HEK293T (cell line): ENCODE results near the gene RAB13.

ENCODE experiments used
- CTCF ChIA-PET: fragments of 350-600 bp; formaldehyde crosslinking; extraction: SDS; loops from one replicate; lab custom pipeline; 2021; ENCODE audit warnings: antibody characterized with exemption, inconsistent platforms; lab: Yijun Ruan, JAX
- POLR2A ChIA-PET: fragments of 350-600 bp; formaldehyde crosslinking; extraction: SDS; loops from one replicate; lab custom pipeline; 2020; ENCODE audit warnings: antibody characterized with exemption, inconsistent platforms; lab: Yijun Ruan, JAX
- DNase-seq: peaks from one replicate; pipeline ENCODE4 v3.0.0; 2012; ENCODE audit warnings: mixed read lengths; ENCODE audit errors: extremely low spot score
- ARNT ChIP-seq: fragments of 450-650 bp; IDR thresholded peaks from 2 replicates; pipeline ENCODE4 v1.6.1; 2017; ENCODE audit warnings: mild to moderate bottlenecking
- BHLHE40 ChIP-seq: fragments of 450-650 bp; IDR thresholded peaks from 2 replicates; pipeline ENCODE4 v1.6.1; 2016; ENCODE audit warnings: mild to moderate bottlenecking, moderate library complexity, borderline replicate concordance
- CTBP1 ChIP-seq: fragments of 450-650 bp; IDR thresholded peaks from 2 replicates; pipeline ENCODE4 v1.6.1; 2016; ENCODE audit warnings: borderline replicate concordance
- ELF4 ChIP-seq: fragments of 450-650 bp; IDR thresholded peaks from 2 replicates; pipeline ENCODE4 v1.6.1; 2017; ENCODE audit warnings: antibody characterized with exemption
- FOXA1 ChIP-seq: fragments of 450-650 bp; IDR thresholded peaks from 2 replicates; pipeline ENCODE4 v1.6.1; 2016; ENCODE audit warnings: mild to moderate bottlenecking
- FOXK2 ChIP-seq: fragments of 450-650 bp; IDR thresholded peaks from 2 replicates; pipeline ENCODE4 v1.6.1; 2016; ENCODE audit warnings: mild to moderate bottlenecking
- FOXM1 ChIP-seq: fragments of 450-650 bp; IDR thresholded peaks from 2 replicates; pipeline ENCODE4 v1.6.1; 2017; ENCODE audit warnings: mild to moderate bottlenecking, borderline replicate concordance
- HDGF ChIP-seq: fragments of 450-650 bp; IDR thresholded peaks from 2 replicates; pipeline ENCODE4 v1.6.1; 2017; ENCODE audit warnings: antibody characterized with exemption, borderline replicate concordance
- L3MBTL2 ChIP-seq: fragments of 450-650 bp; conservative IDR thresholded peaks from 2 replicates; pipeline ENCODE4 v1.6.1; 2016; ENCODE audit warnings: mild to moderate bottlenecking
- LEF1 ChIP-seq: fragments of 450-650 bp; IDR thresholded peaks from 2 replicates; pipeline ENCODE4 v1.6.1; 2017; ENCODE audit warnings: mild to moderate bottlenecking, borderline replicate concordance
- NFRKB ChIP-seq: fragments of 450-650 bp; IDR thresholded peaks from 2 replicates; pipeline ENCODE4 v1.6.1; 2016; ENCODE audit warnings: mild to moderate bottlenecking, moderate library complexity
- SP1 ChIP-seq: fragments of 450-650 bp; IDR thresholded peaks from 2 replicates; pipeline ENCODE4 v1.6.1; 2017
- SUZ12 ChIP-seq: fragments of 450-650 bp; IDR thresholded peaks from 2 replicates; pipeline ENCODE4 v1.6.1; 2016; ENCODE audit warnings: mild to moderate bottlenecking
- TARDBP ChIP-seq: fragments of 450-650 bp; IDR thresholded peaks from 2 replicates; pipeline ENCODE4 v1.6.1; 2016
- ZNF384 ChIP-seq: fragments of 450-650 bp; IDR thresholded peaks from 2 replicates; pipeline ENCODE4 v1.6.1; 2016
- TF ChIP-seq, protein P1 (sequence below): fragments of 450-650 bp; IDR thresholded peaks from 2 replicates; pipeline ENCODE4 v1.6.1; 2016

Gene RAB13

GRCh38 chr1:153978274-153978909, 7.7 kb downstream of the RAB13 start:
- TF ChIP-seq HDGF (no peak), L3MBTL2 (no peak), ELF4 (no peak), ARNT (no peak), FOXM1 (no peak), SUZ12 (no peak), SP1 (no peak), FOXA1 (no peak), LEF1 (no peak)
- TF ChIP-seq, protein P1, sequence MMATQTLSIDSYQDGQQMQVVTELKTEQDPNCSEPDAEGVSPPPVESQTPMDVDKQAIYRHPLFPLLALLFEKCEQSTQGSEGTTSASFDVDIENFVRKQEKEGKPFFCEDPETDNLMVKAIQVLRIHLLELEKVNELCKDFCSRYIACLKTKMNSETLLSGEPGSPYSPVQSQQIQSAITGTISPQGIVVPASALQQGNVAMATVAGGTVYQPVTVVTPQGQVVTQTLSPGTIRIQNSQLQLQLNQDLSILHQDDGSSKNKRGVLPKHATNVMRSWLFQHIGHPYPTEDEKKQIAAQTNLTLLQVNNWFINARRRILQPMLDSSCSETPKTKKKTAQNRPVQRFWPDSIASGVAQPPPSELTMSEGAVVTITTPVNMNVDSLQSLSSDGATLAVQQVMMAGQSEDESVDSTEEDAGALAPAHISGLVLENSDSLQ: no peak; the same call in 1 of the 2 replicates
- ChIA-PET POLR2A (interaction anchor here (0.9 to 6.6 kb wide), 14 partner anchors 9 to 344 kb away, joined by 3 to 165 read pairs (median 6); partner anchors contain the start of genes CHTOP, CREB3L4, CRTC2 and DENND4B), CTCF (interaction anchor here (1.1 to 3.5 kb wide), 4 partner anchors 9 to 172 kb away, joined by 3 to 9 read pairs (median 6); partner anchors contain the start of genes CREB3L4, DENND4B and RAB13)
- DNase-seq: no peak

GRCh38 chr1:153977250-153978240, 8.6 kb downstream of the RAB13 start, which contains the start of gene JTB:
Gene JTB, minus strand, starts transcription at chr1:153977674. Its CDS starts 422 bp downstream, at chr1:153977252.
- ChIA-PET POLR2A (interaction anchor here (0.6 to 6.6 kb wide), 23 partner anchors 10 to 446 kb away, joined by 3 to 165 read pairs (median 6); partner anchors contain the start of genes CHTOP, CREB3L4, CRTC2 and DENND4B), CTCF (interaction anchor here (0.7 to 3.5 kb wide), 6 partner anchors 9 to 249 kb away, joined by 3 to 9 read pairs (median 4); partner anchors contain the start of genes CREB3L4, DENND4B and RAB13)
- TF ChIP-seq LEF1: no peak
- TF ChIP-seq L3MBTL2: peak; percentile 87
- DNase-seq: peak; percentile 89

GRCh38 chr1:153976819-153977249, 9.3 kb downstream of the RAB13 start:
- ChIA-PET POLR2A (interaction anchor here (1.0 to 6.6 kb wide), 18 partner anchors 9 to 343 kb away, joined by 3 to 165 read pairs (median 6); partner anchors contain the start of genes CHTOP, CREB3L4, CRTC2 and DENND4B), CTCF (interaction anchor here (1.4 to 3.5 kb wide), 3 partner anchors 10 to 170 kb away, joined by 3 to 9 read pairs (median 7); partner anchors contain the start of genes CREB3L4 and RAB13)
- no peak for TF ChIP-seq FOXM1
- no peak for TF ChIP-seq FOXA1
- TF ChIP-seq SUZ12: no peak
- no peak for TF ChIP-seq HDGF
- no peak for TF ChIP-seq NFRKB
- no peak for TF ChIP-seq FOXK2
- no peak for TF ChIP-seq CTBP1
- no peak for TF ChIP-seq SP1
- no peak for DNase-seq

- POLR2A ChIA-PET: interaction anchor here (1.2 to 6.6 kb wide), 2 partner anchors 10 to 14 kb away, joined by 9 to 106 read pairs; partner anchors contain the start of genes RAB13, RPS27 and SLC39A1
- CTCF ChIA-PET: no interaction called here
- no peak for DNase-seq
- no peak for TF ChIP-seq CTBP1
- no peak for TF ChIP-seq ARNT
- TF ChIP-seq ELF4: no peak
- TF ChIP-seq SP1: no peak
- no peak for TF ChIP-seq LEF1
Measured at GRCh38 chr1:153973525-153973924, 12.6 kb downstream of the RAB13 start.

DNA sequence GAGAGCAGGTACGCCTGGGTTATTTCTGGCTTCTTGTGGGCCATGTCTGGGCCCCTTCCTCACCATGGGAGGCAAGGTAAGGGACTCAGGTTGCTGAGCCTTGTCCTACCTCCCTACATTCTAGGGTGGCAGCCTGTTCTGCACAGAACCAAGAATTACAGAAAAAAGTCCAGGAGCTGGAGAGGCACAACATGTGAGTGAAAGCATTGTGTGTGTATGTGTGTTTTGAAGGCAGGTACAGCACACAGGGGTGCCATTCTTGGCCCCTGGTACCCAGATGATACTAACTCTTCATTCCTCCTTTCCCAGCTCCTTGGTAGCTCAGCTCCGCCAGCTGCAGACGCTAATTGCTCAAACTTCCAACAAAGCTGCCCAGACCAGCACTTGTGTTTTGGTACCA, 13.1 kb downstream of the RAB13 start:
- no peak for DNase-seq
- POLR2A ChIA-PET: interaction anchor here (1.2 to 6.6 kb wide), 2 partner anchors 9 to 15 kb away, joined by 9 to 106 read pairs; partner anchors contain the start of genes RAB13, RPS27 and SLC39A1
- TF ChIP-seq BHLHE40 (no peak), FOXA1 (no peak), NFRKB (no peak), FOXM1 (no peak), FOXK2 (no peak), CTBP1 (no peak), ELF4 (no peak), TARDBP (no peak), LEF1 (no peak), SUZ12 (no peak)
- TF ChIP-seq, protein P1: no peak
- CTCF ChIA-PET: no interaction called here

GRCh38 chr1:153970346-153970745, 15.8 kb downstream of the RAB13 start:
- CTCF ChIA-PET: no interaction called here
- TF ChIP-seq LEF1 (no peak), SUZ12 (no peak), ARNT (no peak), L3MBTL2 (no peak), FOXK2 (no peak), SP1 (no peak), HDGF (no peak), TARDBP (no peak), ZNF384 (no peak), CTBP1 (no peak), FOXM1 (no peak), FOXA1 (no peak), BHLHE40 (no peak), ELF4 (no peak)
- TF ChIP-seq, protein P1: no peak
- POLR2A ChIA-PET: interaction anchor here (1.2 kb wide), 1 partner anchor 20 kb away, joined by 4 read pairs; the partner anchor contains the start of gene RPS27
- DNase-seq: no peak
